HCT116 (cell line): ENCODE results near the gene LZTR1. TPM values are rescaled to one million over a fixed set of nuclear protein-coding genes. Genes with fewer than 3 reads are reported as not detected.

ENCODE experiments used
- ATAC-seq: fragments of 200-7000 bp; cut with Tn5 transposase; 2 replicates; pipeline ENCODE4 v1.9.1; 2020; ENCODE audit warnings: mild to moderate bottlenecking, moderate library complexity
- BruUV-seq: library from RNA; stranded (reverse); fragments of 400-500 nt; replicated peaks from 2 replicates; lab custom pipeline; 2021; lab: Mats Ljungman, UMichigan
- CTCF ChIA-PET: fragments of 300-600 bp; sonication (Branson Sonifier 250); formaldehyde crosslinking; loops from one replicate; lab custom pipeline; 2021; ENCODE audit warnings: antibody characterized with exemption; lab: Charles Lee
- POLR2A ChIA-PET: fragments of 300-600, 350-600 bp; sonication (Branson Sonifier 250); formaldehyde crosslinking; loops from one replicate; lab custom pipeline; 2021; ENCODE audit warnings: antibody characterized with exemption; lab: Charles Lee
- RAD21 ChIA-PET, 2 experiments: fragments of 300-600 bp; sonication (Branson Sonifier 250); formaldehyde crosslinking; loops; one replicate each; lab custom pipeline; 2023; ENCODE audit warnings: low total read pairs in 2 of 2; ENCODE audit not compliant: uncharacterized antibody in 2 of 2, unreplicated experiment in 2 of 2, low non-redundant PET in 1 of 2; lab: Charles Lee
- DNase-seq: peaks from one replicate; pipeline ENCODE4 v3.0.0-alpha.2; 2010; ENCODE audit warnings: low read depth, low spot score
- H2AFZ ChIP-seq: fragments of 200-600 bp; shearing (Covaris generic), sonication (generic); 2 replicates; pipeline ENCODE4 v1.6.1; 2017; ENCODE audit warnings: low read depth, mixed run types, mixed read lengths, antibody characterized with exemption, low read length; ENCODE audit not compliant: poor library complexity, severe bottlenecking
- H3K27ac ChIP-seq: 2 replicates; pipeline ENCODE4 v1.5.1; 2012; ENCODE audit warnings: low read depth, low read length
- H3K27me3 ChIP-seq: fragments of 200-600 bp; sonication (generic); 2 replicates; pipeline ENCODE4 v1.6.1; 2016; ENCODE audit warnings: mixed run types, low read length, mixed read lengths; ENCODE audit not compliant: insufficient read depth
- H3K36me3 ChIP-seq, 2 experiments: fragments of 200-500 bp in 1 of 2; fragments of 200-600 bp in 1 of 2; sonication (Bioruptor generic) in 1 of 2; sonication (generic) in 1 of 2; 2 replicates each; pipeline versions ENCODE4 v1.5.1 to v1.6.1; 2014 to 2016; ENCODE audit warnings: low read length in 2 of 2, inconsistent platforms in 1 of 2, mixed read lengths in 1 of 2, mixed run types in 1 of 2; ENCODE audit not compliant: insufficient read depth in 2 of 2, control insufficient read depth in 1 of 2
- H3K4me1 ChIP-seq, 2 experiments: fragments of 200-600 bp in 1 of 2; sonication (generic) in 1 of 2; 2 replicates each; pipeline versions ENCODE4 v1.5.1 to v1.6.1; 2012 to 2017; ENCODE audit warnings: low read length in 2 of 2, inconsistent platforms in 1 of 2, mild to moderate bottlenecking in 1 of 2, mixed read lengths in 1 of 2, mixed run types in 1 of 2, moderate library complexity in 1 of 2; ENCODE audit not compliant: insufficient read depth in 2 of 2, control insufficient read depth in 1 of 2
- H3K4me2 ChIP-seq: fragments of 200-600 bp; sonication (generic); 2 replicates; pipeline ENCODE4 v1.6.1; 2017; ENCODE audit warnings: mixed run types, low read length, mixed read lengths
- H3K4me3 ChIP-seq, 2 experiments: fragments of 200-600 bp in 1 of 2; sonication (generic) in 1 of 2; replicated peaks in 1 of 2; 2 replicates each; pipeline ENCODE4 v1.5.1; 2011 to 2016; ENCODE audit warnings: low read length in 2 of 2, control low read depth in 1 of 2, low read depth in 1 of 2, mild to moderate bottlenecking in 1 of 2, mixed read lengths in 1 of 2, mixed run types in 1 of 2
- H3K79me2 ChIP-seq: fragments of 200-600 bp; sonication (generic); 2 replicates; pipeline ENCODE4 v1.6.1; 2017; ENCODE audit warnings: mild to moderate bottlenecking, mixed run types, low read length, moderate library complexity, mixed read lengths; ENCODE audit not compliant: insufficient read depth
- H3K9ac ChIP-seq: fragments of 200-600 bp; sonication (generic); 2 replicates; pipeline ENCODE4 v1.6.1; 2016; ENCODE audit warnings: low read length, mixed read lengths
- H3K9me2 ChIP-seq: fragments of 200-600 bp; sonication (generic), shearing (Covaris generic); 2 replicates; pipeline ENCODE4 v1.6.1; 2017; ENCODE audit warnings: mixed run types, mild to moderate bottlenecking, moderate library complexity; ENCODE audit not compliant: insufficient read depth
- H3K9me3 ChIP-seq, 2 experiments: fragments of 200-500 bp in 1 of 2; fragments of 200-600 bp in 1 of 2; sonication (Bioruptor generic) in 1 of 2; sonication (generic) in 1 of 2; 2 replicates each; pipeline ENCODE4 v1.6.1; 2014 to 2017; ENCODE audit warnings: low read length in 2 of 2, mixed read lengths in 2 of 2, inconsistent platforms in 1 of 2, low read depth in 1 of 2, mild to moderate bottlenecking in 1 of 2, mixed run types in 1 of 2, moderate library complexity in 1 of 2; ENCODE audit not compliant: control insufficient read depth in 1 of 2, insufficient read depth in 1 of 2
- H4K20me1 ChIP-seq: fragments of 200-600 bp; sonication (generic), shearing (Covaris generic); 2 replicates; pipeline ENCODE4 v1.6.1; 2017; ENCODE audit warnings: mixed run types, mild to moderate bottlenecking, moderate library complexity; ENCODE audit not compliant: insufficient read depth
- CBX3 ChIP-seq: IDR thresholded peaks from 2 replicates; pipeline ENCODE4 v1.6.1; 2012; ENCODE audit warnings: low read depth
- CEBPB ChIP-seq: IDR thresholded peaks from 2 replicates; pipeline ENCODE4 v1.6.1; 2012; ENCODE audit warnings: low read depth
- EZH2phosphoT487 ChIP-seq: fragments of 200-600 bp; IDR thresholded peaks from 2 replicates; pipeline ENCODE4 v1.6.1; 2018; ENCODE audit warnings: antibody characterized with exemption, borderline replicate concordance
- FOSL1 ChIP-seq: IDR thresholded peaks from 2 replicates; pipeline ENCODE4 v1.6.1; 2012; ENCODE audit warnings: low read depth
- POLR2A ChIP-seq: IDR thresholded peaks from 2 replicates; pipeline ENCODE4 v1.7.0; 2011; ENCODE audit warnings: borderline replicate concordance; ENCODE audit not compliant: insufficient read depth, insufficient read length; ENCODE audit errors: extremely low read depth
- SIN3A ChIP-seq: IDR thresholded peaks from 2 replicates; pipeline ENCODE4 v1.6.1; 2012; ENCODE audit warnings: low read depth
- ZNF274 ChIP-seq: fragments of 200-500 bp; sonication (Bioruptor generic); IDR thresholded peaks from 2 replicates; pipeline ENCODE4 v1.6.1; 2014; ENCODE audit warnings: mild to moderate bottlenecking, low read depth, low read length, inconsistent platforms
- intact Hi-C: fragments of 100-400 bp; cut with micrococcal nuclease; formaldehyde crosslinking; loops from 2 replicates; pipeline ENCODE4 v1.10.0; 2022
- total RNA-seq: library from RNA; stranded (reverse); gene quantifications from one replicate; pipeline ENCODE4 v1.2.1, GENCODE V29; 2021; ENCODE audit not compliant: unreplicated experiment
- TF ChIP-seq, protein P1 (sequence below), 3 experiments: fragments of 200-600 bp in 1 of 3; sonication (generic) in 1 of 3; IDR thresholded peaks in 2 of 3; conservative IDR thresholded peaks in 1 of 3; 2 replicates each; pipeline ENCODE4 v1.5.1; 2012 to 2017; ENCODE audit warnings: low read depth in 2 of 3, low read length in 2 of 3, antibody characterized with exemption in 1 of 3, borderline replicate concordance in 1 of 3, control low read depth in 1 of 3, mild to moderate bottlenecking in 1 of 3, mixed read lengths in 1 of 3, mixed run types in 1 of 3, moderate library complexity in 1 of 3; ENCODE audit not compliant: insufficient read depth in 1 of 3
- TF ChIP-seq, protein P2 (sequence below): IDR thresholded peaks from 2 replicates; pipeline ENCODE4 v1.6.1; 2012

Gene LZTR1
- total RNA-seq, 1 experiment from 2014 or later: 56.5 TPM

DNA sequence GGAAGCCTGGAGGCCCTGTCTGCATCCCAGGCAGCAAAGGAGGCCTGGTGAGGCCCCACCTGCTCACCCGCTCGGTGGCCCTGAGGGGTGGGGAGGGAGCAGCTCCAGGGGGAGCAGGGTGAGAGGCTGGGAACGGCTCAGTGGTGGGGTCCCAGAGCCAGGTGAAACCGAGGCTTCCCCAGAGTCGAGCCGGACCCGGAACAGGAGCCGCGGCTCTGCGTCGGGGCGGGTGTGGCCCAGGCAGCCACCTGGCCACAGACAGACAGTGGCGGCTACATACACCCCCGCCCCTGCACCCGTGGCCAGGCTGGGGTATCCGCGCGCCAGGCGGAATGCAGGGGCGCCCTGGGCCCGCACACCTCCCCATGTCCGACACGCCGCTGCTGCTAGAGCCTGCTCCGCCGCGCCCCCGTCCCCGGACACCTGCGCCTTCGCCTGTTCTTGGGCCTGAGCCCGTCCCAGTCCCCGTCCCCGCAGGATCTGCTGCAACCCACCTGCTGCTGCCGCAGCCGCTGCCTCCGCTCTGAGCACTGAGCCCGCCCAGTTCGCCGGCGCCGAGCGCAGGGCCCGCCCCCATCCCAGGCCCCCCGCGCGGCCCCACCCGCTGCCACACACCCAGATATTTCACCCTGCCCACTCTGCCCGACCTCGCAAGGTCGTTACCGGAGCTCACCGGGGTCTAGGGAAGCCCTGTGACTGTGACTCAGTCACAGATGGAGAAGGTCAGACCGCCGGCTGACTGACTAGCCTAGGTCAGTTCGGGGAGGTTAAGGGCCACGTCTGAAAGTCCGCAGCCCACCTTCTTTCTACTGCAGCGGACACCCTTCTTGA lies 50.2 kb downstream of the LZTR1 start, which contains the start of gene SLC7A4:
Gene SLC7A4 (minus strand): TSS at position 525 of the 831 bp plus-strand sequence. CDS start 749 bp downstream, outside the sequence.
- intact Hi-C loops: no loop called here
- H3K36me3 ChIP-seq: no peaks in the 10 kb centered on the region
- DNase-seq: no peak
- no peaks in the 10 kb centered on the region for H3K4me1 ChIP-seq
- ChIA-PET CTCF (no interaction called here), RAD21 (no interaction called here), POLR2A (no interaction called here)
- no peak within 1 kb of the TSS for H3K27ac ChIP-seq
- no peaks in the 10 kb centered on the region for H3K9me3 ChIP-seq
- H3K27me3 ChIP-seq: no peaks in the 10 kb centered on the region
- no peak within 1 kb of the TSS for H3K9ac ChIP-seq
- TF ChIP-seq ZNF274 (no peak), SIN3A (no peak), POLR2A (no peak), FOSL1 (no peak), CEBPB (no peak), CBX3 (no peak), EZH2phosphoT487 (no peak)
- TF ChIP-seq, protein P1, sequence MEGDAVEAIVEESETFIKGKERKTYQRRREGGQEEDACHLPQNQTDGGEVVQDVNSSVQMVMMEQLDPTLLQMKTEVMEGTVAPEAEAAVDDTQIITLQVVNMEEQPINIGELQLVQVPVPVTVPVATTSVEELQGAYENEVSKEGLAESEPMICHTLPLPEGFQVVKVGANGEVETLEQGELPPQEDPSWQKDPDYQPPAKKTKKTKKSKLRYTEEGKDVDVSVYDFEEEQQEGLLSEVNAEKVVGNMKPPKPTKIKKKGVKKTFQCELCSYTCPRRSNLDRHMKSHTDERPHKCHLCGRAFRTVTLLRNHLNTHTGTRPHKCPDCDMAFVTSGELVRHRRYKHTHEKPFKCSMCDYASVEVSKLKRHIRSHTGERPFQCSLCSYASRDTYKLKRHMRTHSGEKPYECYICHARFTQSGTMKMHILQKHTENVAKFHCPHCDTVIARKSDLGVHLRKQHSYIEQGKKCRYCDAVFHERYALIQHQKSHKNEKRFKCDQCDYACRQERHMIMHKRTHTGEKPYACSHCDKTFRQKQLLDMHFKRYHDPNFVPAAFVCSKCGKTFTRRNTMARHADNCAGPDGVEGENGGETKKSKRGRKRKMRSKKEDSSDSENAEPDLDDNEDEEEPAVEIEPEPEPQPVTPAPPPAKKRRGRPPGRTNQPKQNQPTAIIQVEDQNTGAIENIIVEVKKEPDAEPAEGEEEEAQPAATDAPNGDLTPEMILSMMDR (IDR thresholded peaks at IDR 0.05 in 2 of 3, conservative IDR thresholded peaks at IDR 0.05 in 1 of 3; ENCODE audit: borderline replicate concordance in 1 of 3, insufficient read depth in 1 of 3, low read depth in 2 of 3, low read length in 2 of 3): no peak
- TF ChIP-seq, protein P2, sequence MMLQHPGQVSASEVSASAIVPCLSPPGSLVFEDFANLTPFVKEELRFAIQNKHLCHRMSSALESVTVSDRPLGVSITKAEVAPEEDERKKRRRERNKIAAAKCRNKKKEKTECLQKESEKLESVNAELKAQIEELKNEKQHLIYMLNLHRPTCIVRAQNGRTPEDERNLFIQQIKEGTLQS: no peak
- no peak within 1 kb of the TSS for H2AFZ ChIP-seq
- H3K79me2 ChIP-seq: no peaks in the 10 kb centered on the region
- ATAC-seq: no peak
- H4K20me1 ChIP-seq: no peaks in the 10 kb centered on the region
- no TSS peak for BruUV-seq
- no peak within 1 kb of the TSS for H3K4me3 ChIP-seq
- no peaks in the 10 kb centered on the region for H3K9me2 ChIP-seq
- H3K4me2 ChIP-seq: no peak within 1 kb of the TSS
